ENCODE measurements around the gene PCDHGA7.

- TF ChIP-seq CTCF (IDR thresholded peaks at IDR 0.05) (no peak), POLR2A (IDR thresholded peaks at IDR 0.05) (no peak)
Observed at GRCh38 chr5:141403387-141403786, 20.8 kb downstream of the PCDHGA7 start.

All from right lobe of liver (tissue), 4 donors.